Activated CD8-positive, alpha-beta memory T cell treated with anti-CD3 and anti-CD28 coated beads for 1 hour (primary cell): ENCODE results near the gene GSTA2.
"Not testable (repeated sequence)": the region's sequence is repeated elsewhere in the genome, so short reads cannot be mapped to it uniquely, and the experiment has no call there.

Experiments
- DNase-seq, 2 donors: peaks; one replicate each; pipeline ENCODE4 v3.0.0-alpha.2; 2020; ENCODE audit warnings: low read depth in 1 of 2; ENCODE audit errors: extremely low read depth in 1 of 2

GSTA2 gene

DNA sequence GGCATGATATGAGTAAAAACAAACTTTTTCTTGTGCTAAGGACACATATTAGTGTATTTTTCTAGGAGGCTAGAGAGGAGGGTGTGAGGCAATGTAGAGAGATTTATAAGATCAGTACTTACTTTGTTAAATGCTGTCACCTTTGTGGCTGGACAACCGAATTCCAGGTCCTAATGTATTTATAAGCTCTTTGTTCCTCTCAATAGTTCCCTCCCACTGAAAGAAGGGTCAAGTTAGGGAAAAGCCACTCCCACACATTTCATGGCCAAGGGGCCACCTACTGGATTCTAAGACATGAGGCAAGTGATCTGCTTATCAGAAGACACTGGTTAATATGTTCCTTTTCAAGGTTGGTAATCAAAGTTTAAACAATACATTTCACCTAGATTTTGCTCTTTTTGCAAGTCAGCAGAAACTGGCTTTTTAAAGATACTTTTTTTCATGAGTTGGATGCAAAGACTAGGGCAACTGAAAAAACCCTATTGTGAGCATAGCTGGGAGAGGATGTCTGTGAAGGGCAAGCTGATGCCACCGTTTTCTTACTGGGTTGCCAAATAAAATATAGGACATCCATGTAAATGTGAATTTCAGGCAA is at the start of gene GSTA2:
Gene GSTA2 (minus strand): TSS at position 154 of the 595 bp plus-strand sequence. CDS start 5,528 bp downstream, outside the sequence.
- DNase-seq = not testable (repeated sequence)

DNA sequence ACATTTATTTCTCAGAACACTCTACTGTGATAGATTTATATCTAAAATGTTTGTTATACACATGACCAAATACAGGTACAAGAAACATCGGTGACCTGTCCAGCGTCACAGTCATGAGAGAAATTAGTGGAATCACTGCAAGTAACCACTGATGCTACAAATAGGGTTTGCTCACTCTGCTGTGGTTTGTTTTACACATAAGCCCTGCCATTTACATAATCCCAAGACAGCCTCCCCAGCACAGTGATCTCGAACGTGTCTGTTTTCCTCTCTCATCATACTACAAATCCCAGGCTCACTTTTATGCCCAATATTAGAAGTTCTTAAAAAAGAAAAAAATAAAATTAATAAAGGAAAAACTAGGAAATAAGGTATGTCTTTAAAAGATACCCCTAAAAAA is 46.5 kb upstream of the GSTA2 start:
- DNase-seq = not testable (repeated sequence)

DNA sequence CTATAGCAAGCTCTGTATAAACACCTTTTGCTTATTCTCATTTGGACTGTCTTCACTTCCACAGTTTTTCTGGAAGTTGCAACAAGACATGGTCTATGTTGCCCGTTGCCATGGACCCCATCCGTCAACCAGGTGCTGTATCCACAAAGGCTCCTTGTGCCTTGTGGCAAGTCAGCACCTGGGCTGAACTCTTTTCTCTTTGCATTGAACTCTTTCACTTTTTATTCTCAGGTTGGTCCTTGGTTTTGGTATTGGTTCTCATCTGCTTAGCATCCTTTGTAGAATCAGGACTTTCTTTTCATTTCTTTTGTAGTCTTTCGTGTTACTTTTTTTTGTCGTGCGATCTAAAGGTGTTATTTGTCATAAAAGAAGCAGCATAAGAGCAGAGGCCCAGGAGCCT is 45.4 kb upstream of the GSTA2 start:
- no peak for DNase-seq

DNA sequence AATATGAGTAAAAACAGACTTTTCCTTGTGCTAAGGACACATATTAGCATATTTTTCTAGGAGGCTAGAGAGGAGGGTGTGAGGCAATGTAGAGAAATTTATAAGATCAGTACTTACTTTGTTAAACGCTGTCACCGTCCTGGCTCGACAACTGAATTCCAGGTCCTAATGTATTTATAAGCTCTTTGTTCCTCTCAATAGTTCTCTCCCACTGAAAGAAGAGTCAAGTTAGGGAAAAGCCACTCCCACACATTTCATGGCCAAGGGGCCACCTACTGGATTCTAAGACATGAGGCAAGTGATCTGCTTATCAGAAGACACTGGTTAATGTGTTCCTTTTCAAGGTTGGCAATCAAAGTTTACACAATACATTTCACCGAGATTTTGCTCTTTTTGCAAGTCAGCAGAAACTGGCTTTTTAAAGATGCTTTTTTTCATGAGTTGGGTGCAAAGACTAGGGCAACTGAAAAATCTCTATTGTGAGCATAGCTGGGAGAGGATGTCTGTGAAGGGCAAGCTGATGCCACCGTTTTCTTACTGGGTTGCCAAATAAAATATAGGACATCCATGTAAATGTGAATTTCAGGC is 40.5 kb upstream of the GSTA2 start, which contains the start of gene GSTA1:
Gene GSTA1 (minus strand): TSS at position 149 of the 588 bp plus-strand sequence. CDS start 4,549 bp downstream, outside the sequence.
- DNase-seq = not testable (repeated sequence)

DNA sequence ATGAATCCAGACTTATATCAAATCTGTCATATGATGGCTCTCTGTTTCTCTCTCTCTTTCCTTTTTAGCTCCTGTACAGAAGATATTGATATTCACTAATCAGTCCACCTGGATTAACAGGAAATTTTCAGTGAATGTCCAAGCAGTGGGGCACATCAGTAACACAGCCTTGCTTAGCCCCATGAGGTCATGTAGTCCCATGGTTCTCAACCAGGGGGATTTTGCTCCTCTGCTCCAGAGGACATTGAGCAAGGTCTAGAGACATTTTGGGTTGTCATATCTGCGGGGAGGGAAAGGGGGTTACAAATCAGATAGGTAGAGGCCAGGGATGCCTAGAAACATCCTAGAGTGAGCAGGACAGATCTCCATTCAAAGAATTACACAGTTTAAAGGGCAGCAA is 39.5 kb upstream of the GSTA2 start:
- no peak for DNase-seq

DNA sequence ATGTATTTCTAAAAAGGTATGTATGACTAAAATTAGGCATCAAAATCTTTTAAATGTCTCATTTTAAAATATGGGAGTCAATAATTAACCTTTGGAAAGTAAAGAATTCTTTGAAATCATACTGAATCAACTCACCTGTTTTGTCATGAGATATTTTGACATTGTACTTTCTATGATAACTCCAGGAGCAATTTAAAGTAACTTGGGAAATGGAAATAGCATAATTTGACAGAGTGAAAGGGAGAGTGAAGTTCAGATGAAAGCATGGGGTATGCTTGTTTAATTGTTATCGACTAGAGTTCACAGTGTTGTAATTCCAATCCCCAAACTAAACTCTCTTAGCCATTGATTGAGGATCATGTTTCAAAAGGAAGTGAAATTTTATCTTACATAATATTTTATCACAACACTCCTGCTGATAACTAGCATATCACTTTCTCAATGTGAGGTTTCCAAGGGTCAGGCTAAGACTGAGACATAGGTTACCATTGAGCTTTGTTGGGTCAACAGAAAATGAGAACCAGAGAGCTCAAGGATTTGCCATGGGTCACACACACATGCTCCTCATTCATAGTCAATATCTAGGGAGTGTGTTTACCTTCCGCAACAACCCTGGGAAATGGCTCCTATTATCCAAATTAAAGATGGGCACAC is 38.0 kb upstream of the GSTA2 start:
- no peak for DNase-seq

DNA sequence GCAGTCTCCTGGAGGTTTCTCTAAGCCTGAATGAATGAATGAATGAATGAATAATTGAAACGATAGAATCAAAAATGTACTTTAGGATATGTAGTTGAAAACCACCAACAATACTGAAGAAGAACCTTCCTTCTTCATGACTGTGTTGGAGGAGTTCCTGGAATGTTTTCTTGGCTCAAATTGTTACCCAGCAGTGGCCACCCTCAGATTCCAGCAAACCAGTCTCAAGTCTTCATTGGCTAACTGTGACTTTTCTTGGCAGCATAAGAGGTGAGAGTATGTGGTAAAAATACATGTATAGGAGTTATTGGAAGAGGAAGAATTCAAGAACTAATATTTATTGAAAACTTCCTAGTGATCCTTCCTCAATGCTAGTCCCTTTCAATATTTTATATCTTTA is 36.0 kb upstream of the GSTA2 start:
- DNase-seq = not testable (repeated sequence)

DNA sequence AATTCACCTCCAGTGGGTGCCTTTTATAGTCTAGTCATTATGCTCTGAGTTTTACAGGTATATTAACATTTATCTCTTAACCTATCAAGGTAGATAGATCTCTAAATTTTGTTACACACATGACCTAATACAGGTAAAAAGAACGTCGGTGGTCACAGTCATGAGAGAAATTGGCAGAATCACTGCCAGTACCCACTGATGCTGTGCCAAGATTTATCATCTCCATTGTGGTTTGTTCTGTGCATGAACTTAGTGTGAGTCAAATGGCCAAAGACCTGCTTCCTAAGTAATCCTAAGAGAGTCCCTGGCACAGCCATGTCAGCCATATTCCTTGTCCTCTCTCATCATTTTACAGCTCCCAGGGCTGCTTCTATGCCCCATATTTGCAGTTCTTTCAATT is 31.1 kb upstream of the GSTA2 start:
- not testable (repeated sequence) for DNase-seq

DNA sequence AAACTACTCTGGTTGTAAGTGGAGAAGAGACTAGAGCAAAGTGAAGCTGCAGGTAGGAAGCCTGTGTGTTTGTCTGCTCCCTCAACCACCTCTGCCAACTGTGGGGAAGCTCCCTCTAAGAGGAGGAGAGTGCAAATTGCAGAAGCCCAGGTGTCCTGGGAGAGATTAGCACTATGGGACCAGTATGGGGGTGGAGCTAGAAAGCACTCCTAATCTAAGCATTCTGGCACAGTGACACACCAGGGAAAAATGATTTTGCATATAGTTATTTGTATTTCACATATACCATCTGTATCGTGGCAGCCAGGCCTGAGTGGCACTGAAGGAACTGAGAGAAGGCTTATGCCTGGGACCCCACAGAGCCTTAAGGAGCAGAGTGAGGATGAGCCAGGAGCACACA is 27.6 kb upstream of the GSTA2 start:
- DNase-seq = no peak

DNA sequence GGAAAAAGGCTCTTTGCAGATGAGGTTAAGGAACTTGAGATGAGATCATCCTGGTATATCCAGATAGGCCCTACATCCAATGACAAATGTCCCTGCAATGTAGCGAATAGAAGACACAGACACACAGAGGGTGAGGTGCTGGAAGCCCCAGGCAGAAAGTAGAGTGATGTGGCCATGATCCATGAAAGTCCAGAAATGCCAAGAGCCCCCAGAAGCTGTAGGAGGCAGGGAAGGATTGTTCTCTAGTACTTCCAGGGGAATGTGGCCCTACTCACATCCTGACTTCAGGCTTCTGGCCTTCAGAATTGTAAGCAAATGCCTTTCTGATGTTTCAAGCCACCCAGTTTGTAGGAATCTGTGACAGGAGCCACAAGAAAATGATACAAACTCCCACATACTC is 26.4 kb upstream of the GSTA2 start:
- not testable (repeated sequence) for DNase-seq

DNA sequence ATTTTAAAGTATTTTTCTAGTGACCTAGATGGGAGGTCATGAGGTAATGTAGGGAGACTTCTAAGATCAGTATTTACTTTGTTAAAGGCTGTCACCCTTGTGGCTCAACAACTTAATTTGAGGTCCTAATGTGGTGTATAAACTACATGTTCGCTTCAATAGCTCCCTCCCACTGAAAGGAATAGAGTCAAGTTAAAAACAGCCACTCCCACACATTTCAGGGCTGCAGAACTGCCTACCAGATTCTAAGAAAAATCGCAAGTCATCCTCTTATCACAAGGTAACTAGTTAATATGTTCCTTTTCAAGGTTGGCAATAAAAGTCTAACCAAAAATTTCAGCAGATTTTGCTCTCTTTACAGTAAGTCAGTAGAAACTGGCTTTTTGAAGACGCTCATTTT is 25.2 kb upstream of the GSTA2 start:
- no peak for DNase-seq

DNA sequence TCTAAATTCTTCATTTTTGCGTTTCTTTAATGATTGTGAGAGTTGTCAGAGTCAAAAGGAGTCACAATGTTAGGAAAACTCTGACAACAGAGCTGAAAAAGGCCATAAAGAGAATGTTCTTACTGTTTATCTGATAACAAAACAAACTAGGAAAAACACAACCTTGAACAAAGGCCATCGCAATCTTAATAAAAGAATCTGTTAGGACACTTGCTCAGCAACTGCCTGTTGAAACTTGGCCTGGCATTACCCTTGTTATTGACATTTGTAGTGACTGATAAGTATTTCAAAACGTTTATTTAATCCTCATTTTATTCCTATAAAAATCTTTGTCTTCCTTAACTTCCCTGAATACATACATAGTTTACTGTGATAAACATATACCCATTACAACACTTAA is 24.6 kb upstream of the GSTA2 start:
- DNase-seq = no peak

DNA sequence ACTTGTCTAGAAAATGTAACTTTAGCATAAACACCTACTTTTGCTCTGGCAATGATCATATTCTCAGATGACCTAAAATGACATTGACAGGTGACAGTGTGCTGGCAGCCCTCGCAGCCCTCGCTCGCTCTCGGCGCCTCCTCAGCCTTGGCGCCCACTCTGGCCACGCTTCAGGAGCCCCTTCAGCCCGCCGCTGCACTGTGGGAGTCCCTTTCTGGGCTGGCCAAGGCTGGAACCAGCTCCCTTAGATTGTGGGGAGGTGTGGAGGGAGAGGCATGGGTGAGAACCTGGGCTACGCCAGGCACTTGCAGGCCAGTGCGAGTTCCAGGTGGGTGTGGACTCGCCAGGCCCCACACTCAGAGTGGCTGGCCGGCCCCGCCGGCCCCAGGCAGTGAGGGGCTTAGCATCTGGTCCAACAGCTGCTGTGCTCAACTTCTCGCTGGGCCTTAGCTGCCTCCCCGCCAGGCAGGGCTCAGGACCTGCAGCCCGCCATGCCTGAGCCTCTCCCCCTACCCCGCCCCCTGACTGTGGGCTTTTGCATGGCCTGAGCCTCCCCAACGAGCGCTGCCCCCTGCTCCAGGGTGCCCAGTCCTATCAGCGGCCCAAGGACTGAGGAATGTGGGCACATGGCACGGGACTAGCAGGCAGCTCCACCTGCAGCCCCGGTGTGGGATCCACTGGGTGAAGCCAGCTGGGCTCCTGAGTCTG is 23.1 kb upstream of the GSTA2 start:
- no peak for DNase-seq

DNA sequence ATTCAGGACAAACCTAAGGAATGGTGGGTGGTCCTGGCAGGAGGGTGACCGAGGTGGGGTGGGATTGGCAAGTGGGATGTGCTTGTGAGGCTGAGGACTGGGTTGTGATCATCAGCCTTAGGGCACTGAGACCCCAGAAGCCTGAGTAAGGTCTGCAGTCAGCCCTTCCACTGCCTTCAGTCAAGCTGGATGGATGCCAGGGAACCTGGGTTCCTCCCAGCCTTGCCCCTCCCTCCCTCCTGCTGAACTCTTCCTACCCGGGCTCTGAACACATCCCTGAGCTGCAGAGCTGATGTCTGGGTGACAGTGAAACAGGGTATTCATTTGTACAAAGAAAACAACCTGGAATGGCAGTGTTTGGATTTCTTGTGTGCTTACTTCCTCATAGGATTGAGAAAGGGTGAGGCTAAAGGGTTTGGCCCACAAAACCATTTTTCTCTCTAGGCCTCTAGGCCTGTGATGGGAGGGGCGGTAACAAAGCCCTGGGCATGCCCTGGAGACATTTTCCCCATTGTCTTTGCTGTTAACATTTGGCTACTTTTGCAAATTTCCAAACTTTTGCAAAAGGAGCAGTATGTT is 19.5 kb upstream of the GSTA2 start:
- DNase-seq = not testable (repeated sequence)

DNA sequence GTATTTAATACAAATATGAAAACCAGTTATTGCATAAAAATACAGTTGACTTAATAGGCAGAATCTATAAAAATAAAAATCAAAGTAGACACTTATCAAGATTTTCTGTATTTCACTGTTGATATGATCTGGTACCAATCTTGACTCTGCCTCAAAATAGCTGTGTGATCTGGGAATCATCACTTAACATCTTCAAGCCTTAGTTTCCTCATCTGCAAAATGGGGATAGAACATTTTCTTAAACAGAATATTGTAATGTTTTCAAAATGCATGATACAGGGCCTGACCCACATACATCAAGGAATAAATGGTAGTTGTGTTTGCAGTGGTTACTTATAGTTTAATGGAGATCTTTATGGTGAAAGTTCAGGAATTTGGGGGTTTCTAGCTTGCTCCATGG is 18.9 kb upstream of the GSTA2 start:
- not testable (repeated sequence) for DNase-seq

DNA sequence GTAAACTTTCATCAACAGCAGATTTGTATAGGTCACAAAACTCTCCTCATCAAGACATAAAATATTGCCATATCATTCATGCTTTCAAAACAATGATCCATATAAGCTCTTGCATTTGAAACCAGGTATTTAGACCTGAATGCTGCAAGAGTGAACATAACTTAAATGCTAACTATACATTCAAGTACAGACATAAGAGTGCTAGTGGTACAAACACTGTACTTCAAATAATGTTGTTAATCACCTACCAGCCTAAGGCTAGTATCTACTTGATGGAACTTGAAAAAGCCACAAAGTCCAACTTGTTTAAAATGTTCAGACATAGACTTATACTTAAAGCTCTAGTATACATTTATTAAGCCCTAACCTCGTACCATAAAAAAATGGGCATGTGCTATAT is 16.0 kb upstream of the GSTA2 start:
- no peak for DNase-seq

DNA sequence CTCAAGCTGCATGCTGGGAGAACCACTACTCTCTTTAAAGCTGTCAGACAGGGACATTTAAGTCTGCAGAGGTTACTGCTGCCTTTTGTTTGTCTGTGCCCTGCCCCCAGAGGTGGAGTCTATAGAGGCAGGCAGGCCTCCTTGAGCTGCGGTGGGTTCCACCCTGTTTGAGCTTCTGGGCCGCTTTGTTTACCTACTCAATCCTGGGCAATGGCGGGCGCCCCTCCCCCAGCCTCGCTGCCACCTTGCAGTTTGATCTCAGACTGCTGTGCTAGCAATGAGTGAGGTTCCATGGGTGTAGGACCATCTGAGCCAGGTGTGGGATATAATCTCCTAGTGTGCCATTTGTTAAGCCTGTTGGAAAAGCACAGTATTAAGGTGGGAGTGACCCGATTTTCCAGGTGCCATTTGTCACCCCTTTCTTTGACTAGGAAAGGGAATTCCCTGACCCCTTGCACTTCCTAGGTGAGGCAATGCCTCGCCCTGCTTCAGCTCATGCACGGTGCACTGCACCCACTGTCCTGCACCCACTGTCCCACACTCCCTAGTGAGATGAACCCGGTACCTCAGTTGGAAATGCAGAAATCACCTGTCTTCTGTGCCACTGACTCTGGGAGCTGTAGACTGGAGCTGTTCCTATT is 13.6 kb upstream of the GSTA2 start:
- not testable (repeated sequence) for DNase-seq

DNA sequence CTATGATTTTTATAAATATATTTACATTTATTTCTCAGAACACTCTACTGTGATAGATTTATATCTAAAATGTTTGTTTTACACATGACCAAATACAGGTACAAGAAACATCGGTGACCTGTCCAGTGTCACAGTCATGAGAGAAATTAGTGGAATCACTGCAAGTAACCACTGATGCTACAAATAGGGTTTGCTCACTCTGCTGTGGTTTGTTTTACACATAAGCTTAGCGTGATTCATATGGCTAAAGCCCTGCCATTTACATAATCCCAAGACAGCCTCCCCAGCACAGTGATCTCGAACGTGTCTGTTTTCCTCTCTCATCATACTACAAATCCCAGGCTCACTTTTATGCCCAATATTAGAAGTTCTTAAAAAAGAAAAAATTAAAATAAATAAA is 6.1 kb upstream of the GSTA2 start:
- not testable (repeated sequence) for DNase-seq

DNA sequence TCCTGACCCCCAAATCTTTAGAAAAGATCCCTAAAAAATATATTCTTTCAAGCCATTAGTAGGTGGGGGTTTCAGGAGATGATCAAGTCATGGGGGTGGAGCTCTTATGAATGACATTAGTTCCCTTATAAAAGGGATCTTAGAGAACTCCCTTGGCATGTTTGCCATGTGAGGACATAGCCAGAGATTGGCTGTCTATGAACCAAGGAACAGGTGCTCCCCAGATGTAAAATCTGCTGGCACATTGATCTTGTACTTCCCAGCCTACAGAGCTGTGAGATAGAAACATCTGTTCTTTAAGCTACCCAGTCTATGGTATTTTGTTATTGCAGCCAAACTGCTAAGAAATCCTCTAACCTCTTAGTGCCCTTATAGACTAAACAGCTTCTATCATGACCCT is 4.4 kb upstream of the GSTA2 start:
- DNase-seq = not testable (repeated sequence)

DNA sequence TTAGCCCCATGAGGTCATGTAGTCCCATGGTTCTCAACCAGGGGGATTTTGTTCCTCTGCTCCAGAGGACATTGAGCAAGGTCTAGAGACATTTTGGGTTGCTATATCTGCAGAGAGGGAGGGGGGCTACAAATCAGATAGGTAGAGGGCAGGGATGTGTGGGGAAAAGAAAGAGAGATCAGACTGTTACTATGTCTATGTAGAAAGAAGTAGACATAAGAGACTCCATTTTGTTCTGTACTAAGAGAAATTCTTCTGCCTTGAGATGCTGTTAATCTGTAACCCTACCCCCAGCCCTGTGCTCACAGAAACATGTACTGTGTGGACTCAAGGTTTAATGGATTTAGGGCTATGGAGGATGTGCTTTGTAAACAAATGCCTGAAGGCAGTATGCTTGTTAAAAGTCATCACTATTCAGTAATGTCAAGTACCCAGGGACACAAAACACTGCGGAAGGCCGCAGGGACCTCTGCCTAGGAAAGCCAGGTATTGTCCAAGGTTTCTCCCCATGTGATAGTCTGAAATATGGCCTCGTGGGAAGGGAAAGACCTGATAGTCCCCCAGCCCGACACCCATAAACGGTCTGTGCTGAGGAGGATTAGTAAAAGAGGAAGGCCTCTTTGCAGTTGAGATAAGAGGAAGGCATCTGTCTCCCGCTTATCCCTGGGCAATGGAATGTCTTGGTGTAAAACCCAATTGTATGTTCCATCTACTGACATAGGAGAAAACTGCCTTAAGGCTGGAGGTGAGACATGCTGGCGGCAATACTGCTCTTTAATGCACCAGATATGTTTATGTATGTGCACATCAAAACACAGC is 1.4 kb downstream of the GSTA2 start:
- DNase-seq = not testable (repeated sequence)
